Activated CD4-positive, alpha-beta memory T cell treated with anti-CD3 and anti-CD28 coated beads, Interleukin-2, amount 10 ng/mL, durations not matched to agents 7 days and 5 days (primary cell): ENCODE results near the gene POLR3B. TPM values are rescaled to one million over a fixed set of nuclear protein-coding genes. Genes with fewer than 3 reads are reported as not detected.

Experiments
- CTCF ChIA-PET: fragments of 350-600 bp; sonication (Branson Sonifier 250); formaldehyde crosslinking; loops from one replicate; lab custom pipeline; 2021; ENCODE audit warnings: antibody characterized with exemption, inconsistent platforms; lab: Charles Lee
- POLR2A ChIA-PET: fragments of 350-600 bp; sonication (Branson Sonifier 250); formaldehyde crosslinking; loops from one replicate; lab custom pipeline; 2021; ENCODE audit warnings: antibody characterized with exemption; lab: Charles Lee
- DNase-seq: peaks from one replicate; pipeline ENCODE4 v3.0.0-alpha.2; 2020
- H3K27ac Mint-ChIP-seq: one replicate; pipeline ENCODE4 v1.8.0; 2021; ENCODE audit warnings: mild to moderate bottlenecking, mixed read lengths
- H3K27me3 Mint-ChIP-seq: one replicate; pipeline ENCODE4 v1.8.0; 2021; ENCODE audit warnings: mixed read lengths
- H3K36me3 Mint-ChIP-seq: one replicate; pipeline ENCODE4 v1.8.0; 2021; ENCODE audit warnings: low read depth, mixed read lengths
- H3K4me1 Mint-ChIP-seq: one replicate; pipeline ENCODE4 v1.8.0; 2021; ENCODE audit warnings: mixed read lengths
- H3K4me3 Mint-ChIP-seq: one replicate; pipeline ENCODE4 v1.8.0; 2021; ENCODE audit warnings: mild to moderate bottlenecking, mixed read lengths
- H3K9me3 Mint-ChIP-seq: one replicate; pipeline ENCODE4 v1.8.0; 2021; ENCODE audit warnings: mixed read lengths
- total RNA-seq, 2 experiments: library from RNA; stranded (reverse); gene quantifications; one replicate each; pipeline ENCODE4 v1.2.3, GENCODE V29; 2021

POLR3B gene
- total RNA-seq, 2 experiments from 2014 or later: 3.7 to 4.4 TPM

DNA sequence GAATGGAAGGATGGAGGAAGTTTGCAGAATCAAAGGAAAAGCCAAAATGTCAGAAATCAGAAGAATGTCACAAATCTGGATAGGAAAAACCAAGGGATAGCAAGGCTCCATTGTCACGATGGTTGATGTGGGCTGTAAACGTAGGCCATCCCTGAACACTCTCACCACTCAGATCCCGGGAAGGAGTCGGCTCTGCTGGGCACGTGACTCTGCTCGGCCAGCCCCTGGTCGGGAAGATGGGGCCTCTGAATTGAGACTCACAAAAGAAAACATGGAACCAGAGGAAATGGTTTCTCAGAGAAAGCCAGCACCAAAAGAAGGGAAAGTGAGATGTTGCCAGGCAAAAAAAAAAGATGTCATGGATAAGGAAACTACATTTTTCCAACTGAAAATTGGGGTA lies 28.8 kb upstream of the POLR3B start:
- Mint-ChIP-seq H3K4me3 (no peak overlapping the region), H3K36me3 (peaks cover 9% of the 10 kb centered on the region), H3K4me1 (peaks cover 3% of the 10 kb centered on the region), H3K27ac (no peak overlapping the region), H3K9me3 (no peaks in the 10 kb centered on the region), H3K27me3 (no peaks in the 10 kb centered on the region)
- DNase-seq: no peak
- POLR2A ChIA-PET: no interaction called here
- CTCF ChIA-PET: no interaction called here

- no peak for DNase-seq
- Mint-ChIP-seq H3K36me3 (peaks cover 2% of the 10 kb centered on the region), H3K4me3 (no peak overlapping the region), H3K4me1 (peaks cover 6% of the 10 kb centered on the region), H3K27me3 (no peaks in the 10 kb centered on the region), H3K9me3 (no peaks in the 10 kb centered on the region), H3K27ac (no peak overlapping the region)
- ChIA-PET CTCF (no interaction called here), POLR2A (no interaction called here)
These were observed 28.1 kb upstream of the POLR3B start for GRCh38 chr12:106329231-106329982.

- CTCF ChIA-PET: interaction anchor here (1.4 kb wide), 1 partner anchor 26 kb away, joined by 4 read pairs; the partner anchor contains the start of gene POLR3B
- Mint-ChIP-seq H3K36me3 (no peaks in the 10 kb centered on the region), H3K9me3 (no peaks in the 10 kb centered on the region), H3K4me1 (peaks cover 6% of the 10 kb centered on the region), H3K27ac (no peak overlapping the region), H3K27me3 (no peaks in the 10 kb centered on the region), H3K4me3 (no peak overlapping the region)
- no peak for DNase-seq
- POLR2A ChIA-PET: no interaction called here
These were observed 25.9 kb upstream of the POLR3B start for GRCh38 chr12:106331599-106331998.

GRCh38 chr12:106332536-106332935 lies 25.0 kb upstream of the POLR3B start:
- no peak for DNase-seq
- Mint-ChIP-seq H3K9me3 (no peaks in the 10 kb centered on the region), H3K27me3 (no peaks in the 10 kb centered on the region), H3K4me3 (no peak overlapping the region), H3K27ac (no peak overlapping the region), H3K4me1 (peaks cover 6% of the 10 kb centered on the region), H3K36me3 (no peaks in the 10 kb centered on the region)
- ChIA-PET CTCF (interaction anchor here (1.4 to 1.5 kb wide), 2 partner anchors 25 to 26 kb away, joined by 3 to 4 read pairs; partner anchors contain the start of gene POLR3B), POLR2A (interaction anchor here (0.7 kb wide), 1 partner anchor 29 kb away, joined by 3 read pairs; no protein-coding TSS in a partner anchor)

- H3K4me1 Mint-ChIP-seq: peaks cover 6% of the 10 kb centered on the region
- CTCF ChIA-PET: interaction anchor here (1.5 kb wide), 1 partner anchor 27 kb away, joined by 3 read pairs; no protein-coding TSS in a partner anchor
- no peaks in the 10 kb centered on the region for H3K9me3 Mint-ChIP-seq
- no peak overlapping the region for H3K4me3 Mint-ChIP-seq
- no peak overlapping the region for H3K27ac Mint-ChIP-seq
- H3K27me3 Mint-ChIP-seq: no peaks in the 10 kb centered on the region
- DNase-seq: no peak
- no peaks in the 10 kb centered on the region for H3K36me3 Mint-ChIP-seq
- POLR2A ChIA-PET: interaction anchor here (0.7 kb wide), 1 partner anchor 30 kb away, joined by 3 read pairs; no protein-coding TSS in a partner anchor
These were observed 24.5 kb upstream of the POLR3B start for GRCh38 chr12:106333010-106333409.

DNA sequence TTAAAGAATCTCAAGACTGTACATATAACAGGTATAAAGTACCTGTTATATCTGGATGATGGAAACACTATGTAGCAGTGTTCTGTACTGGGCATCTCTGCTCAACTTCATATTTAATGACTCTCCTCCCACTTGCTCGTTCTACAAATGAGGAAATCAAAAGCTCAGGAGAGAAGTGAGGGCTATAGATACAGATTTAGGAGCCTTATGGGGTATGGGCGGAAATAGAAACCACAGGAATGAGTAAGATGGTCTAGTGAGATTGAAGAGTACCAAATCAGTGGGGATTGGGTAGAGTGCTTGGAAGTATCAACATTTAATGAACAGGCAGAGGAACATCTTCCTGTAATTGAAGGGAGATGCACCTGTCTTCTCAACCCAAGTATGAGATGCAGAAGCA lies 23.8 kb upstream of the POLR3B start:
- no peak for DNase-seq
- Mint-ChIP-seq H3K27me3 (no peaks in the 10 kb centered on the region), H3K4me3 (no peak overlapping the region), H3K9me3 (no peaks in the 10 kb centered on the region), H3K4me1 (peaks cover 6% of the 10 kb centered on the region), H3K36me3 (no peaks in the 10 kb centered on the region), H3K27ac (no peak overlapping the region)
- CTCF ChIA-PET: interaction anchor here (0.5 kb wide), 1 partner anchor 1213 kb away, joined by 5 read pairs; no protein-coding TSS in a partner anchor
- POLR2A ChIA-PET: no interaction called here

GRCh38 chr12:106341086-106341877 lies 16.3 kb upstream of the POLR3B start:
- Mint-ChIP-seq H3K9me3 (no peaks in the 10 kb centered on the region), H3K36me3 (no peaks in the 10 kb centered on the region), H3K27me3 (no peaks in the 10 kb centered on the region), H3K4me1 (no peaks in the 10 kb centered on the region), H3K27ac (no peak overlapping the region), H3K4me3 (no peak overlapping the region)
- ChIA-PET CTCF (no interaction called here), POLR2A (no interaction called here)
- no peak for DNase-seq

DNA sequence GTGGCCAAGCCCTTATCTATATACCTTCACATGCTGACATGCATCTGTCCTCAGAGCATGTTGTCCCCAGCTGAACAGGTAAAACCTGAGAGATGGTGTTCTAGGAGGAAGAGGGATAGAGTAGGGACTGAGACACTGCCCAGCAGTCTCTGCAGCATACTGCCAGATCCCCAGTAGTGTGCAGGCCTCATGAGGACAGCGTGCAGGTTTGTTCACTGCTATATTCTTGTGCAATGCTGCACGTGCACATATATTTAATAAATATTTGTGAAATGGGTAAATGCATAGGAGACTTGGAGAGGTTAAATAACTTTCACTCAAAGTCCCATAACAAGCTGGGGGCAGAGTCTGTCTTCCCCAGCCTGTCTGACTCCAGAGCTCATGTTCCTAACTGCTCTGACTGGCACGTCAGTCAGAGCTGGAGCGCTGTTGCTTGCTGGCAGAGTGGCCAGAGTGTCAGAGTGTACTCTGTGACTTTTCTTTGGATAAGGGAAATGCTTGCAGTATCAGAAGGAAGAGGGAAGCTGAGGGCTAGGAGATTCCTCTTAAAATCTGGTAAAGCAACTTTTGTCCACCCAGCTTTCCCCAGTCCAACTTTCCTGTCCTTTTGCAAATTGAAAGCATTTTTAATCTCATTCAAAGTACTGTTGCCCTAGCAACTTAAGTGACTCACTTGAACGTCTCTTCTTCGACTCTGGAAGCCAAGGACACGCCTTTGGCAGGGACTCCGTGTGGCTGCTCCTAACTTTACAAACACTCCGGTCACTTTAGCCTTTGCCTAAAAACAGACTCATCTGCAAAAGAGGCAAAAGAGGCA lies 14.9 kb upstream of the POLR3B start:
- no peak for DNase-seq
- no peaks in the 10 kb centered on the region for H3K36me3 Mint-ChIP-seq
- H3K4me1 Mint-ChIP-seq: no peaks in the 10 kb centered on the region
- no peak overlapping the region for H3K27ac Mint-ChIP-seq
- H3K27me3 Mint-ChIP-seq: no peaks in the 10 kb centered on the region
- POLR2A ChIA-PET: no interaction called here
- CTCF ChIA-PET: no interaction called here
- H3K9me3 Mint-ChIP-seq: no peaks in the 10 kb centered on the region
- H3K4me3 Mint-ChIP-seq: no peak overlapping the region

DNA sequence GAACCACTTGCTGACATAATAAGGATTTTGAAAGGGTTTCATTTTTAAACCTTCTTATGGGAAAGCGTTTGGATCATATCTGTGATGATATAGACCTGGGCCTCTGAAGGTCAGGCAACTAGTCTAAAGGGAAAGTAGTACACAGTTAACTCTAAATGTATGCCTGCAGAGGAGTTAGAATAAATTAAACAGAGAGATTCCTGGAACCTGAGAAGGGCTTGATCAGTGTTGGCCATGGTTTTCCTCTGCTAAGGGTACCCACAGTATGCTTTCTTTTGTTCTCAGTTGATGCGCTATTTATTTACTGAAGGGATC lies 14.4 kb upstream of the POLR3B start:
- Mint-ChIP-seq H3K4me3 (no peak overlapping the region), H3K9me3 (no peaks in the 10 kb centered on the region), H3K36me3 (no peaks in the 10 kb centered on the region), H3K4me1 (no peaks in the 10 kb centered on the region), H3K27me3 (no peaks in the 10 kb centered on the region), H3K27ac (no peak overlapping the region)
- ChIA-PET CTCF (no interaction called here), POLR2A (no interaction called here)
- no peak for DNase-seq

- Mint-ChIP-seq H3K36me3 (no peaks in the 10 kb centered on the region), H3K4me3 (no peak overlapping the region), H3K27me3 (no peaks in the 10 kb centered on the region), H3K27ac (no peak overlapping the region), H3K4me1 (no peaks in the 10 kb centered on the region), H3K9me3 (no peaks in the 10 kb centered on the region)
- ChIA-PET POLR2A (no interaction called here), CTCF (interaction anchor here (0.7 kb wide), 1 partner anchor 575 kb away, joined by 3 read pairs; no protein-coding TSS in a partner anchor)
- no peak for DNase-seq
These were observed 13.4 kb upstream of the POLR3B start for GRCh38 chr12:106344131-106344530.

- Mint-ChIP-seq H3K9me3 (no peaks in the 10 kb centered on the region), H3K36me3 (no peaks in the 10 kb centered on the region), H3K4me1 (no peaks in the 10 kb centered on the region), H3K27me3 (no peaks in the 10 kb centered on the region), H3K27ac (no peak overlapping the region), H3K4me3 (no peak overlapping the region)
- CTCF ChIA-PET: interaction anchor here (0.6 to 1.6 kb wide), 4 partner anchors 9 to 118 kb away, joined by 3 to 10 read pairs (median 5); partner anchors contain the start of gene POLR3B
- DNase-seq: no peak
- POLR2A ChIA-PET: no interaction called here
These were observed 11.8 kb upstream of the POLR3B start for GRCh38 chr12:106345746-106346145.

DNA sequence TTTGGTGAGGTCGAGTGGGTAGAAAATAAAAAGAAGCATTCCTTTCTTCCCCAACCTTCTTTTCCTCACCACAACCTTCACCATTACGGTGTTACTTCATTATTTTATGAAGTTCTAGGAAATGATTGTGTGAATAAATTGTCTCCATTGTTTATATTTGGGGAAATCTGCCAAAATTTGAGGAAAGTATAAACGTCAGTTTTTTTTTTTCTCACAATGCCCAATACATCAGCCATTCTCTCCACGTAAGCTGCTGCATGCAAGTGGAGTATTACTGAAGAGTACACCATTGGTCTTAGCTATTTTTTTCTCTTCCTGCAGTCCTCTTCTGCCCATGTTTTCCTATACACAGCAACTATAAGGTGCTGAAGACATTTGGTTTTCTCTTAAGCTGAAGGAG lies 9.1 kb upstream of the POLR3B start:
- ChIA-PET CTCF (interaction anchor here (0.8 to 1.3 kb wide), 3 partner anchors 9 to 121 kb away, joined by 3 to 4 read pairs (median 3); partner anchors contain the start of gene POLR3B), POLR2A (no interaction called here)
- no peak for DNase-seq
- no peaks in the 10 kb centered on the region for H3K4me1 Mint-ChIP-seq
- no peaks in the 10 kb centered on the region for H3K36me3 Mint-ChIP-seq
- H3K27me3 Mint-ChIP-seq: peaks cover 4% of the 10 kb centered on the region
- H3K27ac Mint-ChIP-seq: no peak overlapping the region
- no peaks in the 10 kb centered on the region for H3K9me3 Mint-ChIP-seq
- H3K4me3 Mint-ChIP-seq: no peak overlapping the region
